HCT116 (cell line): ENCODE results near the gene CCDC172.

Experiments
- CBX3 ChIP-seq: IDR thresholded peaks from 2 replicates; pipeline ENCODE4 v1.6.1; 2012; ENCODE audit warnings: low read depth
- EZH2 ChIP-seq: fragments of 200-600 bp; sonication (generic); IDR thresholded peaks from 2 replicates; pipeline ENCODE4 v1.6.1; 2017; ENCODE audit warnings: antibody characterized with exemption, mixed run types
- FOSL1 ChIP-seq: IDR thresholded peaks from 2 replicates; pipeline ENCODE4 v1.6.1; 2012; ENCODE audit warnings: low read depth
- MAX ChIP-seq: IDR thresholded peaks from 2 replicates; pipeline ENCODE4 v1.6.1; 2012

- TF ChIP-seq CBX3 (no peak), FOSL1 (no peak), MAX (no peak), EZH2 (no peak)
These were observed 27.9 kb upstream of the CCDC172 start for GRCh38 chr10:116296291-116296721.
